GM23248 (cell line): ENCODE data around the gene PTPRN2.

Experiments
- EZH2 ChIP-seq: fragments of 200-600 bp; sonication (generic); IDR thresholded peaks from 2 replicates; pipeline ENCODE4 v1.6.1; 2018; ENCODE audit warnings: antibody characterized with exemption, mild to moderate bottlenecking; ENCODE audit not compliant: insufficient read depth, poor library complexity, severe bottlenecking
- EZH2phosphoT487 ChIP-seq: fragments of 200-600 bp; sonication (generic); IDR thresholded peaks from 2 replicates; pipeline ENCODE4 v1.6.1; 2018; ENCODE audit warnings: antibody characterized with exemption, moderate library complexity, mild to moderate bottlenecking, low read depth; ENCODE audit not compliant: insufficient read depth

DNA sequence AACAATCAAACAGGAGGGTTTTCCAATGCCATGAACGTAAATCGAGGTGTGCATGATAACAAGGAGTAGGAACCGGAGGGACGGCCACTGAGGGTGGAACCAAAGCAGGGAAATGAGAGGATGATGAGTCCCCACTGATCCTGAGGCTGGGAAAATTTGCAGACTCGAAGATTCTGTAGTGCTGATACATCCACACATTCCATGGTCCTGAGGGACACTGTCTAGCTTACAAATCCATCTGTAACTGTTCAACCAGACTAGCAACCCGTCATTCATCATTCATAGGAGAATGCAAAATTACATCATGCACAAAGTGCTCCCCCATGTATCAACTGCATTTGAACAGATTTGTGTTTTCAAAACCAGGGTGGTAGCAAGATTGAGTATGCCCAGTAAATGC, 189.7 kb downstream of the PTPRN2 start:
- TF ChIP-seq EZH2 (no peak), EZH2phosphoT487 (no peak)
